Fibroblast of villous mesenchyme (primary cell): ENCODE data around the gene PKP2. TPM values are rescaled to one million over a fixed set of nuclear protein-coding genes. Genes with fewer than 3 reads are reported as not detected.
"Not testable (repeated sequence)": the region's sequence is repeated elsewhere in the genome, so short reads cannot be mapped to it uniquely, and the experiment has no call there.

ENCODE experiments used
- DNase-seq: peaks from one replicate; pipeline ENCODE4 v3.0.0-alpha.2; 2010; ENCODE audit warnings: low read depth
- H3K4me3 ChIP-seq: 2 replicates; pipeline ENCODE4 v1.5.1; 2011; ENCODE audit warnings: low read depth, mild to moderate bottlenecking, low read length
- total RNA-seq: library from RNA; depleted of rRNA; stranded (reverse); fragments of >200 nt; gene quantifications from 2 replicates; pipeline ENCODE4 v1.2.3, GENCODE V29; 2012
- TF ChIP-seq, protein P1 (sequence below): IDR thresholded peaks from 2 replicates; pipeline ENCODE4 v1.5.1; 2012; ENCODE audit warnings: low read depth, mild to moderate bottlenecking, low read length; ENCODE audit not compliant: insufficient read depth

Gene PKP2
- total RNA-seq, 1 donor, result 9.5 TPM

DNA sequence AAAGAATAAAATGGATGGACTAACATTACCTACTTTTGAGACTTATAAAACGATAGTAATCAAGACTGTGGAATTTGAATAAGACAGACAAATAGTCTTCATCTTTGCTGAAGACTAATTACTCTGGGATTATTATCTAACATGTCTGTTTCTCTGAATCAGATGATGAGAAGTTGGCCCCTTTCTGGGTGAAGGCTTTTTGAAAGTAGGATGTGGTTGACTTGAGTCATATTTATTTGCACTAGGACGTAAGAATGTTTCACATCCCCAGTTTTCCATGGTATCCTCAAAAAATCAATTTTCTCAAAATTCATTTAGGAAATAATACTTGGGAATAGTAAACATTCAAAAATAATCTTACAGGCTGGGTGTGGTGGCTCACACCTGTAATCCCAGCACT is 31.8 kb downstream of the PKP2 start:
- DNase-seq, result no peak
- TF ChIP-seq, protein P1, sequence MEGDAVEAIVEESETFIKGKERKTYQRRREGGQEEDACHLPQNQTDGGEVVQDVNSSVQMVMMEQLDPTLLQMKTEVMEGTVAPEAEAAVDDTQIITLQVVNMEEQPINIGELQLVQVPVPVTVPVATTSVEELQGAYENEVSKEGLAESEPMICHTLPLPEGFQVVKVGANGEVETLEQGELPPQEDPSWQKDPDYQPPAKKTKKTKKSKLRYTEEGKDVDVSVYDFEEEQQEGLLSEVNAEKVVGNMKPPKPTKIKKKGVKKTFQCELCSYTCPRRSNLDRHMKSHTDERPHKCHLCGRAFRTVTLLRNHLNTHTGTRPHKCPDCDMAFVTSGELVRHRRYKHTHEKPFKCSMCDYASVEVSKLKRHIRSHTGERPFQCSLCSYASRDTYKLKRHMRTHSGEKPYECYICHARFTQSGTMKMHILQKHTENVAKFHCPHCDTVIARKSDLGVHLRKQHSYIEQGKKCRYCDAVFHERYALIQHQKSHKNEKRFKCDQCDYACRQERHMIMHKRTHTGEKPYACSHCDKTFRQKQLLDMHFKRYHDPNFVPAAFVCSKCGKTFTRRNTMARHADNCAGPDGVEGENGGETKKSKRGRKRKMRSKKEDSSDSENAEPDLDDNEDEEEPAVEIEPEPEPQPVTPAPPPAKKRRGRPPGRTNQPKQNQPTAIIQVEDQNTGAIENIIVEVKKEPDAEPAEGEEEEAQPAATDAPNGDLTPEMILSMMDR, result no peak
- H3K4me3 ChIP-seq, result no peak overlapping the region

DNA sequence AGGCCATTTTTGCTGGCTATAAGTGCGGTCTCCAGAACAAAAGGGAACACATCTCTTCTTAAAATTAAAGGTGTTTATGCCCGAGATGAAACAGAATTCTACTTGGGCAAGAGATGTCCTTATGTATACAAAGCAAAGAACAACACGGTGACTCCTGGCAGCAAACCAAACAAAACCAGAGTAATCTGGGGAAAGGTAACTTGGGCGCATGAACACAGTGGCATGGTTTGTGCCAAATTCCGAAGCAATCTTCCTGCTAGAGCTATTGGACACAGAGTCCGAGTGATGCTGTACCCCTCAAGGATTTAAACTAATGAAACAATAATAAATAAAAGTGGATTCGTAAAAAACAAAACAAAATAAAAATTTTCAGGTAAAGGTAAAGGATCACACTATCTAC is 33.4 kb downstream of the PKP2 start:
- TF ChIP-seq, protein P1, result no peak
- no peak overlapping the region for H3K4me3 ChIP-seq
- no peak for DNase-seq

DNA sequence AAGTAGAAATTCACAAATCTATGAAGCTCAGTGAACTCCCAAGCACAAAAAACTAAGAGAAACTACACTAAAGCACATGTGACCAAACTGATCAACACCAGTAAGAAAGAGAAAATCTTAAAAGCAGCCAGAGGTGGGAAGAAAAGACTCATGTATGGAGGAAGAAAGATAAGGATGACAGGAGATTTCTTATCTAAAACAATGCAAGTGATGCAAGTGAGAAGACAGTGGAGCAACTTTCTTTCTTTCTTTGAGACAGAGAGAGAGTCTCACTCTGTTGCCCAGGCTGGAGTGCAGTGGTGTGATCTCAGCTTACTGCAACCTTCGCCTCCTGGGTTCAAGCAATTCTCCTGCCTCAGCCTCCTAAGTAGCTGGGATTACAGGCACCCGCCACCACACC is 34.9 kb downstream of the PKP2 start:
- not testable (repeated sequence) for DNase-seq, H3K4me3 ChIP-seq

DNA sequence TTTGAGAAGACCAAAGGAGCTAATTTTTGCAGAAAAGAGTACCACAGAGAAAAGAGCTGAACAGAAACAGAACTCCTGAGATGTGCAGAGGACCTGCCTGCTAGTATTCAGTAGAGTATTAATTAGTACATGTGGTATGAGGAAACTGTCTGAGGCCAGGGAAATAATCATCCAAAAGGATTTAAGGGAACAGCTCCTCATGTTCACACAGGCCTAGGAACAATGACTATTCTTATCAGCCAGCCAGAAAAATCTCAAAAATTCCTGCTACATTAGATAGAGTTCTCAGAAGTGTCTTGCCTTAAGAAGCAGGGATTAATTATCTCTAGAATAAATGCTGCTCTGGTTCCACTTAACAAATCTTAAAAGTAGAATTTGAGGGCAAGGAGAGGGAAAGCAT is 36.4 kb downstream of the PKP2 start:
- no peak overlapping the region for H3K4me3 ChIP-seq
- TF ChIP-seq, protein P1, result no peak
- no peak for DNase-seq

DNA sequence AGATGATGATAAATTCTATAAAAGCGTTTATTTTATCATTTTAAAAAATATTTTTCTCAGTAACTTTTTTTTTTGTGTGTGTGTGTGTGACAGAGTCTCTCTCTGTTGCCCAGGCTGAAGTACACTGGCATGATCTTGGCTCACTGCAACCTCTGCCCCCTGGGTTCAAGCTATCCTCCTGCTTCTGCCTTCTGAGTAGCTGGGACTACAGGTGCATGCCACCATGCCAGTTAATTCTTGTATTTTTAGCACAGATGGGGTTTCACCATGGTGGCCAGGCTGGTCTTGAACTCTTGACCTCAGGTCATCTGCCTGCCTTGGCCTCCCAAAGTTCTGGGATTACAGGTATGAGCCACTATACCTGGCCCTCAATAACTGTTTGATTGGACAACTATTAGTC is 37.2 kb downstream of the PKP2 start:
- TF ChIP-seq, protein P1, result no peak
- no peak for DNase-seq
- H3K4me3 ChIP-seq, result no peak overlapping the region

DNA sequence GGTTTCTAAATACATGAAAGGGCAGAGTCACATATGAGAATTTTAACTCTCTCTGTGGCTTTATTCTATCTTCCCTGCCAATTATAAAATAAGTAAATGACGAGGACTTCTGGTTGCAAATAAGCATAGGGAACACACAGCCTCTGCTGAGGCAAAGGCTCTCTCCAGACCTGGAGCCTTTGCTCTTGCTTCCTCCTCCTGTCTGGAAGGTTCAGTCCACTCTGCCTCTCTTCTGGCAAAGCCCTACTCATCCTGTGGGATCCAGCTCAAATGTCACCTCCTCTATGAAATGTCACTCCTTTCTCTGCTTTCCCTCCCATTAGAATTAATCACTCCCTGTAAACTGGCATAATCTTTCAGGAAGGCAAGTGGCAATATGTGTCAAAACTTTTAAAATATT is 41.9 kb downstream of the PKP2 start:
- no peak for DNase-seq
- TF ChIP-seq, protein P1, result no peak
- H3K4me3 ChIP-seq, result no peak overlapping the region

DNA sequence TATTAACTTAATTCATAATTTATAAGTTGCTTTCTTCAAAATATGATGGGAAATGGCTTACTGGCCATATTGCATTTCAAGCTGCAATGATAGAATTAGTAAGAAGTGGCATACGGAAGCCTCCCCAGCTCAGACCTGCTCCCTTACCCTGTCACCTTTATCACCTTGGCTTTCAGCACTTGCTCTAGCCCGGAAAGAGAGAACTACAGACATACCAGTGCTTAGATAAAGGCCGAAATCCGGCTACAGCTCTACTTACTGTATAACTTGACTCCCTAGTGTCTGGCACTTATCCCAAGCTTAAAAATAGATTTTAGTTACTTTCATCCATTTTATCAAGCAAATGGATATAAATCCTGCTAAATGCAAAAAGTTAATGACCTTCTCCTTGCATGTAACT is 42.5 kb downstream of the PKP2 start:
- TF ChIP-seq, protein P1, result no peak
- DNase-seq, result no peak
- no peak overlapping the region for H3K4me3 ChIP-seq
